ENCODE results near the gene ZNF177.
"Not testable (repeated sequence)": the region's sequence is repeated elsewhere in the genome, so short reads cannot be mapped to it uniquely, and the experiment has no call there.

GRCh38 chr19:9321756-9322155, 41.1 kb upstream of the ZNF177 start:
- TF ChIP-seq CTCF (IDR thresholded peaks at IDR 0.05; ENCODE audit: extremely low read depth in 1 of 2, insufficient read depth in 1 of 2, low read depth in 1 of 2, low read length in 2 of 2); POLR2A (IDR thresholded peaks at IDR 0.05; ENCODE audit: low read depth, low read length); POLR2AphosphoS5 (IDR thresholded peaks at IDR 0.05; ENCODE audit: insufficient read depth, low read depth, low read length); MAX (IDR thresholded peaks at IDR 0.05; ENCODE audit: insufficient read depth, insufficient read length); EZH2 (IDR thresholded peaks at IDR 0.05; ENCODE audit: borderline replicate concordance, low read depth, low read length, severe bottlenecking); GATA2 (IDR thresholded peaks at IDR 0.05; ENCODE audit: insufficient read depth, insufficient read length, low read depth, low read length): not testable (repeated sequence)

Data from endothelial cell of umbilical vein (primary cell).